Activated T-helper 17 cell treated with anti-CD3 and anti-CD28 coated beads, Interleukin-2, amount 50 U/mL, for 72 hours (primary cell): ENCODE measurements around the gene NKTR. TPM values are rescaled to one million over a fixed set of nuclear protein-coding genes. Genes with fewer than 3 reads are reported as not detected.

Experiments used
- ATAC-seq: fragments of 150-1000 bp; cut with Tn5 transposase; replicated peaks from 2 replicates; pipeline ENCODE4 v1.10.0; 2021; ENCODE audit warnings: mild to moderate bottlenecking, moderate library complexity
- H3K27ac Mint-ChIP-seq: one replicate; pipeline ENCODE4 v1.8.0; 2022; ENCODE audit warnings: mixed read lengths
- H3K27me3 Mint-ChIP-seq: one replicate; pipeline ENCODE4 v1.8.0; 2022; ENCODE audit warnings: mixed read lengths
- H3K36me3 Mint-ChIP-seq: one replicate; pipeline ENCODE4 v1.8.0; 2022; ENCODE audit warnings: low read depth, mild to moderate bottlenecking, mixed read lengths
- H3K4me1 Mint-ChIP-seq: one replicate; pipeline ENCODE4 v1.8.0; 2022; ENCODE audit warnings: mixed read lengths
- H3K4me3 Mint-ChIP-seq: one replicate; pipeline ENCODE4 v1.8.0; 2022; ENCODE audit warnings: mild to moderate bottlenecking, mixed read lengths
- H3K9me3 Mint-ChIP-seq: one replicate; pipeline ENCODE4 v1.8.0; 2022; ENCODE audit warnings: mixed read lengths
- total RNA-seq, 2 donors: library from RNA; stranded (reverse); gene quantifications; one replicate each; pipeline ENCODE4 v1.2.3, GENCODE V29; 2022

The NKTR gene
- total RNA-seq, 2 donors from 2014 or later: 81.8 to 122 TPM

GRCh38 chr3:42683875-42684598, 83.6 kb downstream of the NKTR start:
- peaks cover 1% of the 10 kb centered on the region for H3K9me3 Mint-ChIP-seq
- no peaks in the 10 kb centered on the region for H3K36me3 Mint-ChIP-seq
- peaks cover 19% of the 10 kb centered on the region for H3K27me3 Mint-ChIP-seq
- peak overlapping the region; percentile 51 for H3K27ac Mint-ChIP-seq
- peak overlapping the region; percentile 39 for H3K4me3 Mint-ChIP-seq
- H3K4me1 Mint-ChIP-seq: peaks cover 12% of the 10 kb centered on the region
- ATAC-seq: peak; percentile 90

- Mint-ChIP-seq H3K27ac (no peak overlapping the region), H3K27me3 (peaks cover 19% of the 10 kb centered on the region), H3K9me3 (no peaks in the 10 kb centered on the region), H3K36me3 (no peaks in the 10 kb centered on the region), H3K4me1 (peaks cover 11% of the 10 kb centered on the region), H3K4me3 (peak overlapping the region; percentile 39)
- no peak for ATAC-seq
Measured at GRCh38 chr3:42684632-42685362, 84.3 kb downstream of the NKTR start.

- no peak for ATAC-seq
- Mint-ChIP-seq H3K4me1 (peaks cover 5% of the 10 kb centered on the region), H3K27me3 (peaks cover 19% of the 10 kb centered on the region), H3K4me3 (peak within 1 kb of the TSS; percentile 41), H3K9me3 (no peaks in the 10 kb centered on the region), H3K27ac (peak within 1 kb of the TSS; percentile 51), H3K36me3 (no peaks in the 10 kb centered on the region)
Measured at GRCh38 chr3:42685363-42685881, 84.9 kb downstream of the NKTR start, which contains the start of gene KLHL40. Gene KLHL40 (plus strand): TSS chr3:42685537. CDS start chr3:42685619, 82 bp downstream.

DNA sequence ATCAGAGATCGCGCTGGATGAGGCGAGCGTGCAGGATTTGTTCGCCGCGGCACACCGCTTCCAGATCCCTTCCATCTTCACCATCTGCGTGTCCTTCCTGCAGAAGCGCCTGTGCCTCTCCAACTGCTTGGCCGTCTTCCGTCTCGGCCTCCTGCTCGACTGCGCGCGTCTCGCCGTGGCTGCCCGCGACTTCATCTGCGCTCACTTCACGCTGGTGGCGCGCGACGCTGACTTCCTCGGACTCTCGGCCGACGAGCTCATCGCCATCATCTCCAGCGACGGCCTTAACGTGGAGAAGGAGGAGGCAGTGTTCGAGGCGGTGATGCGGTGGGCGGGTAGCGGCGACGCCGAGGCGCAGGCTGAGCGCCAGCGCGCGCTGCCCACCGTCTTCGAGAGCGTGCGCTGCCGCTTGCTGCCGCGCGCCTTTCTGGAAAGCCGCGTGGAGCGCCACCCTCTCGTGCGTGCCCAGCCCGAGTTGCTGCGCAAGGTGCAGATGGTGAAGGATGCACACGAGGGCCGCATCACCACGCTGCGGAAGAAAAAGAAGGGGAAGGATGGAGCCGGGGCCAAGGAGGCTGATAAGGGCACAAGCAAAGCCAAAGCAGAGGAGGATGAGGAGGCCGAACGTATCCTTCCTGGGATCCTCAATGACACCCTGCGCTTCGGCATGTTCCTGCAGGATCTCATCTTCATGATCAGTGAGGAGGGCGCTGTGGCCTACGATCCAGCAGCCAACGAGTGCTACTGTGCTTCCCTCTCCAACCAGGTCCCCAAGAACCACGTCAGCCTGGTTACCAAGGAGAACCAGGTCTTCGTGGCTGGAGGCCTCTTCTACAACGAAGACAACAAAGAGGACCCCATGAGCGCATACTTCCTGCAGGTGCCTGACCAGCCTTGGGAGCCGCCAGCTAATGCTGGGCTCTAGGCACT, 85.7 kb downstream of the NKTR start:
- Mint-ChIP-seq H3K27ac (no peak overlapping the region), H3K9me3 (no peaks in the 10 kb centered on the region), H3K36me3 (no peaks in the 10 kb centered on the region), H3K4me3 (peak overlapping the region; percentile 41), H3K4me1 (peaks cover 4% of the 10 kb centered on the region), H3K27me3 (peaks cover 19% of the 10 kb centered on the region)
- no peak for ATAC-seq

- Mint-ChIP-seq H3K27me3 (peaks cover 15% of the 10 kb centered on the region), H3K9me3 (no peaks in the 10 kb centered on the region), H3K4me1 (peaks cover 4% of the 10 kb centered on the region), H3K27ac (no peak overlapping the region), H3K36me3 (no peaks in the 10 kb centered on the region), H3K4me3 (no peak overlapping the region)
- ATAC-seq: no peak
Measured at GRCh38 chr3:42686832-42687650, 86.6 kb downstream of the NKTR start.

GRCh38 chr3:42688016-42688415, 87.5 kb downstream of the NKTR start:
- Mint-ChIP-seq H3K27ac (no peak overlapping the region), H3K4me3 (no peak overlapping the region), H3K27me3 (peaks cover 11% of the 10 kb centered on the region), H3K4me1 (peaks cover under 1% of the 10 kb centered on the region), H3K36me3 (no peaks in the 10 kb centered on the region), H3K9me3 (no peaks in the 10 kb centered on the region)
- ATAC-seq: no peak

- no peak for ATAC-seq
- H3K27me3 Mint-ChIP-seq: peaks cover 9% of the 10 kb centered on the region
- no peaks in the 10 kb centered on the region for H3K4me1 Mint-ChIP-seq
- no peaks in the 10 kb centered on the region for H3K36me3 Mint-ChIP-seq
- no peak overlapping the region for H3K27ac Mint-ChIP-seq
- no peaks in the 10 kb centered on the region for H3K9me3 Mint-ChIP-seq
- no peak overlapping the region for H3K4me3 Mint-ChIP-seq
Measured at GRCh38 chr3:42688487-42689420, 88.3 kb downstream of the NKTR start.

DNA sequence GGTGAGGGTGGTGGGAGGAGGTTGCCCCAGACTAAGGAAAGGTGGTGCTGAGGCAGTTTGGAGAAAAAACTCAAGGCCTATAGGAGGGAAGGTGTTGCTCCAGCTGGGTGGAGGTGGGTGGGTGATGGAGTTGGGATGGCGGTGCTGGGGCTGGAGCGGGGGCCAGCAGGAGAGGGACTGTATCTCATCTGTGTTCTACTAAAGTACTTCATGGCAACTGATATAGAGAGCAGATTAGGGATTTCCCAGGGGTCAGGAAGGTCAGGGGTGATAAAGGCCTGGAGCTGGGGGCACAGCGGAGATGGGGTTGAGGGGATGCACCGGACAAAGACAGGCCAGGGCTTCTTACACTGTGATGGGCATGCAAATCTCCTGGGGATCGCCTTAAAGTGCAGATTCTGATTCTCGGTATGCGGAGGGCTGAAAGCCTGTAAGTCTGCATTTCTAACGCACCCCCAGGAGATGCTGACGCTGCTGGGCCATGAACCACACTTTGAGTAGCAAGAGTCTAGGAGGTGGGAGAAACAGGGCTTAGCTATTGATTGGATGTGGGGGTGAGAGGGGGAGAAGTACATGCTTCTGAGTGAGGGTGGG, 89.0 kb downstream of the NKTR start:
- Mint-ChIP-seq H3K27ac (no peak overlapping the region), H3K4me3 (no peak overlapping the region), H3K9me3 (no peaks in the 10 kb centered on the region), H3K36me3 (no peaks in the 10 kb centered on the region), H3K4me1 (no peaks in the 10 kb centered on the region), H3K27me3 (peaks cover 9% of the 10 kb centered on the region)
- no peak for ATAC-seq

DNA sequence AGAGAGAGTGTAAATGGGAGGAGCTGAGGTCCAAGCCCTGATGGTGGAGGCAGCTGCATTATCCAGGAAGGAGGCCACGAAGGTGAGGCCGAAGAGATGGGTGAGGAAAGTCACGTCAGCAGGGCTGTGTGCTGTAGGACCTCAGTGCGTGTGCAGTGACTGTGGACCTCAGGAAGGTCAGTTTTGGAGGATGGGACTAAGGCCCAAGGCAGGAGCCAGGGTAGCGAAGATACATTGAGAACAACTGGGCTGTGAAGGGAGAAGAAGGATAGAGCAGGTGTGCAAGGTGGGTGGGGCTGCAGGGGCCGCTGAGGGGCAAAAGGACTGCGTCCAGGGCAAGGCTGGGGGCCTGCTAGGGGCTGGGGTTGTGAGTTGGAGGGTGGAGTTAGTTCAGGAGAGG, 89.7 kb downstream of the NKTR start:
- H3K4me1 Mint-ChIP-seq: no peaks in the 10 kb centered on the region
- no peak for ATAC-seq
- H3K27me3 Mint-ChIP-seq: peaks cover 9% of the 10 kb centered on the region
- no peaks in the 10 kb centered on the region for H3K36me3 Mint-ChIP-seq
- H3K4me3 Mint-ChIP-seq: no peak overlapping the region
- H3K9me3 Mint-ChIP-seq: no peaks in the 10 kb centered on the region
- H3K27ac Mint-ChIP-seq: no peak overlapping the region

GRCh38 chr3:42690766-42691680, 90.5 kb downstream of the NKTR start:
- no peak overlapping the region for H3K27ac Mint-ChIP-seq
- H3K36me3 Mint-ChIP-seq: no peaks in the 10 kb centered on the region
- no peaks in the 10 kb centered on the region for H3K4me1 Mint-ChIP-seq
- peaks cover 6% of the 10 kb centered on the region for H3K27me3 Mint-ChIP-seq
- H3K4me3 Mint-ChIP-seq: no peak overlapping the region
- H3K9me3 Mint-ChIP-seq: no peaks in the 10 kb centered on the region
- no peak for ATAC-seq

GRCh38 chr3:42691816-42692666, 91.6 kb downstream of the NKTR start:
- Mint-ChIP-seq H3K4me1 (no peaks in the 10 kb centered on the region), H3K27ac (no peak overlapping the region), H3K4me3 (no peak overlapping the region), H3K27me3 (peaks cover 3% of the 10 kb centered on the region), H3K9me3 (no peaks in the 10 kb centered on the region), H3K36me3 (no peaks in the 10 kb centered on the region)
- ATAC-seq: no peak
